ENCODE measurements around the gene CHCT1.

The CHCT1 gene

GRCh38 chr17:60443713-60444112, 21.4 kb downstream of the CHCT1 start:
- no peak for DNase-seq

- no peak for DNase-seq
Measured at GRCh38 chr17:60445144-60445543, 22.9 kb downstream of the CHCT1 start.

- no peak for DNase-seq
Measured at GRCh38 chr17:60447375-60447774, 25.1 kb downstream of the CHCT1 start.

- DNase-seq, result no peak
Measured at GRCh38 chr17:60451071-60451470, 28.8 kb downstream of the CHCT1 start.

GRCh38 chr17:60451965-60452364, 29.7 kb downstream of the CHCT1 start:
- no peak for DNase-seq

- no peak for DNase-seq
Measured at GRCh38 chr17:60455378-60455777, 33.1 kb downstream of the CHCT1 start.

GRCh38 chr17:60457148-60457547, 34.9 kb downstream of the CHCT1 start:
- no peak for DNase-seq

- DNase-seq, result no peak
Measured at GRCh38 chr17:60461584-60461983, 39.3 kb downstream of the CHCT1 start.

- no peak for DNase-seq
Measured at GRCh38 chr17:60463157-60463835, 41.0 kb downstream of the CHCT1 start.

- no peak for DNase-seq
Measured at GRCh38 chr17:60464343-60464742, 42.1 kb downstream of the CHCT1 start.

- no peak for DNase-seq
Measured at GRCh38 chr17:60468371-60468770, 46.1 kb downstream of the CHCT1 start.

GRCh38 chr17:60471451-60471850, 49.2 kb downstream of the CHCT1 start:
- no peak for DNase-seq

- no peak for DNase-seq
Measured at GRCh38 chr17:60472449-60472848, 50.2 kb downstream of the CHCT1 start.

GRCh38 chr17:60473788-60474187, 51.5 kb downstream of the CHCT1 start:
- DNase-seq, result no peak
